ENCODE measurements around the gene PCSK9. TPM values are rescaled to one million over a fixed set of nuclear protein-coding genes. Genes with fewer than 3 reads are reported as not detected.

PCSK9 gene
- total RNA-seq, 2 experiments from 2014 or later = not detected

Other genes starting within 250 kb of the PCSK9 start
- gene TTC22, start 238.2 kb upstream of the PCSK9 start, total RNA-seq = 1 to 10 TPM; 6.9 to 8.6 TPM
- gene DHCR24, start 152.4 kb upstream of the PCSK9 start, total RNA-seq = 10 to 100 TPM; 56.3 to 64.8 TPM
- gene TMEM61, start 58.9 kb upstream of the PCSK9 start, total RNA-seq = not detected
- not detected for gene BSND, start 40.6 kb upstream of the PCSK9 start, total RNA-seq
- 10 to 100 TPM; 37.1 to 39.7 TPM for gene USP24, start 175.8 kb downstream of the PCSK9 start, total RNA-seq

All from activated naive CD4-positive, alpha-beta T cell treated with anti-CD3 and anti-CD28 coated beads for 36 hours (primary cell).